GM19193 (cell line): ENCODE data around the gene CEP162.

ENCODE experiments used
- POLR2A ChIP-seq: IDR thresholded peaks from 4 replicates; pipeline ENCODE4 v1.6.1; 2011; ENCODE audit not compliant: insufficient read depth, insufficient read length; ENCODE audit errors: extremely low read depth

CEP162 gene

DNA sequence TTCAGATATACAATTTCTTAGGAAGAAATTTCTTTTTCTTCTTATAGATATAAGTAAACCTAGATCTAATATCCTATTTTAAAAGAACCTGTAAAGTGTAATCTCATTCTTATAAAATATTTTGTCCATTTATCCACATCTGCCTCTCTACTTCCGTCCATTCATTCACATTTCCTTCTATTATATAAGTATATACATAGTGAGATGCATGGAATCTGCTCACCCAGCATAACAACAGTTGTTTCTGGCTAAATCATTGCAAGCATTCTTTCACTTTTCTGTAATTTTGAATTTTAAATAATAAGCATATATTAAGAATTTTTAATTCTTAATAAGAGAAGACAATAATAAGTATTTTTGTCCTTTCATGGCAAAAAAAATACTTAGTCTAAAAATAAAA lies 45.4 kb downstream of the CEP162 start:
- TF ChIP-seq POLR2A: no peak

DNA sequence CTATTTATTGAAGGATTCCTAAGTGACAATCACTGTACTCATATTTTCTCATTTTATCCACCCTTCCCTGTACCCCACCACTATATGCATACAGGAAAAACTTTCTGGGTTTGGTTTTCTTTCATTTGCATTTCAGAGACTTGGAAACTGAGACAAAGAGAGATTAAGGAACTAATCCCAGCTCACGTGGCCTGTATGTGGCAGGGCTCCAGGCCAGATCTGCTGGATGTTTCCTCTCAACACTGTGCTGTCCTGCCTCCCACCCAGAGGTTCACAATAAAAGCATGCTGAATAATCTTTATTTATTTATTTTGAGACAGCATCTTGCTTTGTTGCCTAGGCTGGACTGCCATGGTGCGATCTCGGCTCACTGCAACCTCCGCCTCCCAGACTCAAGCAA lies 50.2 kb downstream of the CEP162 start:
- TF ChIP-seq POLR2A: no peak

DNA sequence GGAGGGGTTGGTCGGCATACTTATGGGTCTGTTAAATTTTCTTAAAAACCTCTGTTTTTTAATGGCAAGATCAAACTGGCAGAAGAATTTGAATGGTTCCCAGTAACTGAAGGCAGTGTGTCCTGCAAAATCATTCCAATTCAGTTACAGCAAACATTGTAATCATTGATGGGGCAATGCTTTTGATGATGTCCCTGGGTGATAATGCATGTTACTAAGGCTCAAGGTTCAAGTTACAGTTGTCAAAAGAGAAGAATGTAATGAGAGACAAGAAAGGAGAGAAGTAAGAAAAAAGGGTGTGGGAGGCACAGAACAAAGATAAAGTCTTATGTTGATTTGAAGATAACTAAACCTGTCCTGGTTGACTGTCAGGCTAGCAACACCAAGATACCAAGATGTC lies 54.9 kb downstream of the CEP162 start:
- TF ChIP-seq POLR2A: no peak

DNA sequence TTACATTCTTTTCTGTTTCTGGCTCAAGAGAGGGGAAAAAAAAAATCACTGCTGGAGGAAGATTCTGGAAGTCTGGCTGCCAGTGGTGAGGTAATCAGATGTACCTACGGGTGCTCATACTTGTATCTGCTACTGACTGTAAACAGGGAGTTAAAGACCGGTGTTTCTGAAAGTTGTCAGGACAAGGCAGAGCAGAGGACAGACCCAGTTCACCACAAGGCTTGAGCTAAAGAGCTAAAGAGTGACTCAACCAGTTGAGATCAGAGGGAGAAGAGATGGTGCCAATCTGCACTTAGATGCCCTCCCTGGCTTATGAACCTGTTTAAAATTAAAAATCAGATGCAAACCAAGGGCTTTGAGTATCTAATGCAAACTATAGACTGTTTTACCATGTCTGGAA lies 55.4 kb downstream of the CEP162 start:
- TF ChIP-seq POLR2A: no peak

GRCh38 chr6:84167457-84167856 lies 60.0 kb downstream of the CEP162 start:
- no peak for TF ChIP-seq POLR2A

GRCh38 chr6:84166395-84166794 lies 61.0 kb downstream of the CEP162 start:
- no peak for TF ChIP-seq POLR2A

- no peak for TF ChIP-seq POLR2A
Observed at GRCh38 chr6:84161190-84161589, 66.3 kb downstream of the CEP162 start.

- no peak for TF ChIP-seq POLR2A
Observed at GRCh38 chr6:84156306-84156705, 71.1 kb downstream of the CEP162 start.

DNA sequence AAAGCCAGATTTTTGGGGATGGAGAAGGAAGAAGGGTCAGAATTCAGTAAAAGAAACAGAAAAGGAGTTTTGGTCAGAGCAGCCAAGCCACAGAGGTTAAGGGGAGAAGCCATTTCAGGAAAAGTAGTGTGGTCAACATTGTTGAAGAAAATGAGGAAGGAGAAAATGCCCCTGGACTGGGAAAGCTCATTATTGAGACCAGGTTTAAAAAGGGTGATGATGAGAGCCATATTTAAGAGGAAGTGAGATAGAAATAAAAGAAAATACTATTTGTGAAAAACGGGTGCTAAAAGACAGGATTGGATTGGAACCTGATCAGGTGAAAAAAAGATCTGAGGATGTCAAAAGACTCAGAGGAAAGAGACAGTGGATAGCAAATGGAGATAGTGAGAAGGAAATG lies 75.8 kb downstream of the CEP162 start:
- TF ChIP-seq POLR2A: no peak

DNA sequence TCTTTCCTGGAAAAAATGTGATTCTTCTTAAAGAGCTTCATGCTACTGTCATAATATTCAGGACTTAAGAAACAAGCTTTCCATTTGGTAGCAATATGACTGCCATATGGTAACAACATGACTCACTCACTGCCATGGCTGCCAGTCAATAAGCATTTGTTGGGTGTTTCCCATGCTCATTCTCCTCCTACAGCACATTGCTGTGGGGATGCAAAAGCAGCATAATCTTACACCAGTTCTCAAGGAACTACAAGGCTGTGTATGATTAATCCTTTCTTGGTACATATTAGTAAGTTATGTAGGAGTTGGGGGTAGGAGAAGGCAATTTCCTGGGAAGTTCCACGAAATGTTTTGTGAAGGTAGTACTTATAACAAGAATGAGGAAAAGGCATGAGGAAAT lies 76.7 kb downstream of the CEP162 start:
- TF ChIP-seq POLR2A: no peak

- TF ChIP-seq POLR2A: no peak
Observed at GRCh38 chr6:84141521-84141920, 85.9 kb downstream of the CEP162 start.

DNA sequence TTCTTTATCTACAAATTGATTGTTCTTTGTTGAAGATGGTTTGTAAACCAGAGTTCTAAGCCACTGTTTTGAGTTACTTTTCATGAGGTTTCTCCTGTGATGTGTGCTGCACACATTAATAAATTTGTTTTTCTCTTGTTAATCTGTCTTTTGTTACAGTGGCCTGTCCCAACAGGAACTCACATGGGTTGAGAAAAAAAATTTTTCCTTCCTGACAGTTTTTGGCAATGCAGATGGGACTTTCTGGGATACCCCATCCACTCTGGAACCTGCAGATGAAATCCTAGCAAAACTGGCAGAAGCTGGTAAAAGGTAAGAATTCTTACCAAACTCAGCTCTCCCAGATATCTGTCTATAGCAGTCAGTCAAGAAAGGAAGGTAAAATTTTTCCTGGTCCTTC lies 88.1 kb downstream of the CEP162 start:
- TF ChIP-seq POLR2A: no peak

- no peak for TF ChIP-seq POLR2A
Observed at GRCh38 chr6:84137989-84138575, 89.4 kb downstream of the CEP162 start.

DNA sequence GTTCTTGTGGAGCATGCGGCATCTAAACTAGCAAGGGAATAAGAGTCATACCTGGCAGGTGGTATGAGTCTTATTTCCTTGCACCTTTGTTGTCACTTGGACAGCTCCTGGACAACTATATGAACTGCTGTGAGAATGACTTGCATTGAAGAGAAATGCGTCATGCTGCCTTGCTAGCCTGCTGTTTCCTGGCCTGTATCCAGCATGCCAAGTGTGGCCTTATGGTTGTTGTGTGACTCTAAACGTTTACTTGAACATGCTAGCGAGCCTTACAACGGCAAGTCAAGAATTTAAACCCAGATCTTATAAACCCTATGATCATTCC lies 90.4 kb downstream of the CEP162 start:
- no peak for TF ChIP-seq POLR2A

GRCh38 chr6:84136364-84137050 lies 90.9 kb downstream of the CEP162 start:
- TF ChIP-seq POLR2A: no peak

- TF ChIP-seq POLR2A: no peak
Observed at GRCh38 chr6:84135291-84135690, 92.2 kb downstream of the CEP162 start.

DNA sequence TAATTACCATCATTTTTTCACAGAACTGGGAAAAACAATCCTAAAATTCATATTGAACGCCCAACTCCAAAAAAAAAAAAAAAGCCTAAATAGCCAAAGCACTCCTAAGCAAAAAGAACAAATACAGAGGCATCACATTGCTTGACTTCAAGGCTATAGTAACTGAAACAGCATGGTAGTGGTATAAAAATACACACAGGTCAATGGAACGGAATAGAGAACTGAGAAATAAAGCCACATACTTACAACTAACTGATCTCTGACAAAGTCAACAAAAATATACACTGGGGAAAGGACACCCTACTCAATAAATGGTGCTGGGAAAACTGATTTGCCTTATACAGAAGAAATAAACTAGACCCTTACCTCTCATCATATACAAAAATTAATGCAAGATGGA lies 104.3 kb downstream of the CEP162 start:
- TF ChIP-seq POLR2A: no peak
